HepG2 (cell line): ENCODE data around the gene R3HDM4. TPM values are rescaled to one million over a fixed set of nuclear protein-coding genes. Genes with fewer than 3 reads are reported as not detected.

Experiments used
- ATAC-seq: fragments of 200-7000 bp; cut with Tn5 transposase; 3 replicates; pipeline ENCODE4 v1.9.1; 2020; ENCODE audit warnings: mild to moderate bottlenecking, moderate library complexity
- BruUV-seq: library from RNA; stranded (reverse); fragments of 400-500 nt; replicated peaks from 2 replicates; lab custom pipeline; 2021; lab: Mats Ljungman, UMichigan
- CTCF ChIA-PET: fragments of 300-600 bp; formaldehyde crosslinking; extraction: SDS; loops from one replicate; lab custom pipeline; 2021; ENCODE audit warnings: low total read pairs, inconsistent platforms, low intra/inter-chr PET ratio; lab: Yijun Ruan, JAX
- POLR2A ChIA-PET: fragments of 350-600 bp; sonication (Branson Sonifier 250); formaldehyde crosslinking; loops from one replicate; lab custom pipeline; 2020; ENCODE audit warnings: antibody characterized with exemption, inconsistent platforms; lab: Yijun Ruan, JAX
- DNase-seq: peaks from one replicate; pipeline ENCODE4 v3.0.0-alpha.2; 2015; ENCODE audit warnings: low spot score
- FAIRE-seq: peaks from 3 replicates; lab custom pipeline; 2011; peaks lifted over from hg19 to GRCh38; lab: Jason Lieb, UNC
- H2AFZ ChIP-seq: one replicate; pipeline ENCODE4 v1.6.1; 2011; ENCODE audit warnings: low read length, inconsistent platforms
- H3K27ac ChIP-seq: fragments of 300-600 bp; 3 replicates; pipeline ENCODE4 v1.8.0; 2011; ENCODE audit warnings: mixed run types, mild to moderate bottlenecking, mixed read lengths, low read length, inconsistent platforms; ENCODE audit not compliant: insufficient read depth; ENCODE audit errors: extremely low read length
- H3K27me3 ChIP-seq, 2 experiments: fragments of 200-600 bp in 1 of 2; 2 replicates in 1 of 2; 3 replicates in 1 of 2; pipeline versions ENCODE4 v1.6.0 to v1.8.0; 2011; ENCODE audit warnings: low read length in 2 of 2, mild to moderate bottlenecking in 2 of 2, moderate library complexity in 2 of 2, inconsistent platforms in 1 of 2; ENCODE audit not compliant: insufficient read depth in 2 of 2, control insufficient read depth in 1 of 2
- H3K36me3 ChIP-seq, 2 experiments: fragments of 200-600 bp in 1 of 2; replicated peaks in 1 of 2; 2 replicates in 1 of 2; 3 replicates in 1 of 2; pipeline versions ENCODE4 v1.5.1 to v1.8.0; 2011; ENCODE audit warnings: low read length in 2 of 2, inconsistent platforms in 1 of 2; ENCODE audit not compliant: insufficient read depth in 2 of 2, control insufficient read depth in 1 of 2
- H3K4me1 ChIP-seq: 2 replicates; pipeline ENCODE4 v1.5.1; 2012; ENCODE audit warnings: low read length, inconsistent platforms; ENCODE audit not compliant: insufficient read depth
- H3K4me2 ChIP-seq: 2 replicates; pipeline ENCODE4 v1.6.0; 2011; ENCODE audit warnings: low read depth, low read length, inconsistent platforms
- H3K4me3 ChIP-seq, 3 experiments: fragments of 200-600 bp in 1 of 3; sonication (generic), shearing (Covaris generic) in 1 of 3; replicated peaks in 1 of 3; 2 replicates each; pipeline ENCODE4 v1.5.1; 2011 to 2016; ENCODE audit warnings: low read length in 3 of 3, inconsistent platforms in 2 of 3, low read depth in 2 of 3, mild to moderate bottlenecking in 2 of 3, control low read depth in 1 of 3, mixed read lengths in 1 of 3; ENCODE audit not compliant: insufficient read depth in 1 of 3
- H3K79me2 ChIP-seq: one replicate; pipeline ENCODE4 v1.6.1; 2011; ENCODE audit warnings: low read length, inconsistent platforms; ENCODE audit not compliant: insufficient read depth
- H3K9ac ChIP-seq: 2 replicates; pipeline ENCODE4 v1.6.0; 2011; ENCODE audit warnings: mild to moderate bottlenecking, low read depth, low read length, inconsistent platforms; ENCODE audit not compliant: insufficient read depth
- H3K9me3 ChIP-seq: 2 replicates; pipeline ENCODE4 v1.5.1; 2012; ENCODE audit warnings: mild to moderate bottlenecking, low read length
- H4K20me1 ChIP-seq: 2 replicates; pipeline ENCODE4 v1.6.0; 2011; ENCODE audit warnings: inconsistent platforms, mild to moderate bottlenecking, low read length, moderate library complexity; ENCODE audit not compliant: insufficient read depth
- AKAP8 ChIP-seq: sonication (generic); formaldehyde crosslinking; IDR thresholded peaks from 2 replicates; pipeline ENCODE4 v1.5.1; 2020; ENCODE audit warnings: mild to moderate bottlenecking, missing genetic modification reagents
- HMG20B ChIP-seq: conservative IDR thresholded peaks from 2 replicates; pipeline ENCODE4 v1.6.1; 2016; ENCODE audit warnings: missing genetic modification reagents, missing compliant biosample characterization
- HNRNPL ChIP-seq: fragments of 200-400 bp; formaldehyde crosslinking; IDR thresholded peaks from 2 replicates; pipeline ENCODE4 v1.6.1; 2017; ENCODE audit warnings: mild to moderate bottlenecking, low read depth, low read length
- RBM22 ChIP-seq: fragments of 200-400 bp; formaldehyde crosslinking; optimal IDR thresholded peaks from 2 replicates; pipeline ENCODE3; 2017; ENCODE audit warnings: mild to moderate bottlenecking, low read length, moderate library complexity
- SAP130 ChIP-seq: IDR thresholded peaks from 2 replicates; pipeline ENCODE4 v1.6.1; 2016; ENCODE audit warnings: low read depth
- ZNF3 ChIP-seq: IDR thresholded peaks from 2 replicates; pipeline ENCODE4 v1.7.0; 2017; ENCODE audit warnings: inconsistent platforms
- WGBS: methylation state at CpG from one replicate; pipeline ENCODE4 v1.1.6; 2017; ENCODE audit warnings: low lambda C conversion rate; 5-methylcytosine and 5-hydroxymethylcytosine counted together
- in situ Hi-C: cut with HindIII; loops from 2 replicates; pipeline ENCODE4 v1.10.0; 2017; ENCODE audit warnings: low pct_unique_long_range_greater_than_20kb; ENCODE audit not compliant: extremely low pct_ligation_motif_present
- intact Hi-C: fragments of 100-400 bp; cut with micrococcal nuclease; formaldehyde crosslinking; loops from one replicate; pipeline ENCODE4 v1.10.0; 2022; ENCODE audit not compliant: unreplicated experiment
- polyA plus RNA-seq, 8 experiments: library from polyadenylated mRNA; depleted of rRNA in 3 of 8; stranded (reverse) in 7 of 8; unstranded in 1 of 8; fragments of >200 nt; fragmentation: Illumina TruSeq in 4 of 8; extraction: Trizol in 4 of 8; gene quantifications; 2 replicates each; pipeline versions ENCODE4 v1.2.1 to v1.2.3, GENCODE V29; 2011 to 2016; ENCODE audit warnings: low read depth in 4 of 8, missing spikeins in 1 of 8, mixed read lengths in 1 of 8; ENCODE audit not compliant: insufficient read depth in 1 of 8
- total RNA-seq, 5 experiments: library from RNA; depleted of rRNA; stranded (reverse); fragments of >200 nt; fragmentation: Illumina TruSeq; extraction: Trizol; gene quantifications; 2 replicates each; pipeline ENCODE4 v1.2.3, GENCODE V29; 2016; ENCODE audit warnings: low read depth in 1 of 5
- TF ChIP-seq, protein P1 (sequence below): sonication (generic); formaldehyde crosslinking; IDR thresholded peaks from 2 replicates; pipeline ENCODE4 v1.4.0; 2020; ENCODE audit warnings: missing genetic modification reagents
- TF ChIP-seq, protein P2 (sequence below): sonication (generic); formaldehyde crosslinking; IDR thresholded peaks from 2 replicates; pipeline ENCODE4 v1.9.0; 2022; ENCODE audit warnings: low read depth, missing genetic modification reagents
- TF ChIP-seq, protein P3 (sequence below): sonication (generic); formaldehyde crosslinking; IDR thresholded peaks from 2 replicates; pipeline ENCODE4 v1.4.0; 2020; ENCODE audit warnings: low read depth, mild to moderate bottlenecking, missing genetic modification reagents

R3HDM4 gene
- total and polyA plus RNA-seq, 2 of the 13 experiments (the other 11 are each of a cell fraction or from before 2014, with no cell fraction given), result 26.2 to 26.9 TPM

DNA sequence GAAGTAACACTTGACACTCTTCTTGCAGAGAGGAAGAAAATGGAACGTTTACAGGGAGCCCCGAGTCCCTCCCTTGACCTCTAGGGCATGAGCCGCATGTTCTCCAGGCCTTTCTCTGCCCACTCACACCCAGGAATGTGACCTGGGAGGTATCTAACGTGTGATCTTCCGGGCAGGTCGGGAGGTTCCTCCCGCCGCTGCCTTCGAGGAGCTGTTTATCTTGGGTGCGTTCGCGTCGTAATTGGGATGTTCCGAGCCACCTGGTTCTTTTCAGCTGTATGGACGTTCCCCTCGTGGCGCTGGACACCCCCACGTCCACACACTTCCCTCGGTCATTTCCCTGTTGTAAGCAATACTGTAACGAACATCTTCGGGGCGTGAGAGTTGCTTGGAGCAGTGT, 26.4 kb upstream of the R3HDM4 start:
- POLR2A ChIA-PET, result interaction anchor here (1.1 to 3.5 kb wide), 3 partner anchors 12 to 45 kb away, joined by 3 to 18 read pairs (median 4); partner anchors contain the start of gene WDR18

DNA sequence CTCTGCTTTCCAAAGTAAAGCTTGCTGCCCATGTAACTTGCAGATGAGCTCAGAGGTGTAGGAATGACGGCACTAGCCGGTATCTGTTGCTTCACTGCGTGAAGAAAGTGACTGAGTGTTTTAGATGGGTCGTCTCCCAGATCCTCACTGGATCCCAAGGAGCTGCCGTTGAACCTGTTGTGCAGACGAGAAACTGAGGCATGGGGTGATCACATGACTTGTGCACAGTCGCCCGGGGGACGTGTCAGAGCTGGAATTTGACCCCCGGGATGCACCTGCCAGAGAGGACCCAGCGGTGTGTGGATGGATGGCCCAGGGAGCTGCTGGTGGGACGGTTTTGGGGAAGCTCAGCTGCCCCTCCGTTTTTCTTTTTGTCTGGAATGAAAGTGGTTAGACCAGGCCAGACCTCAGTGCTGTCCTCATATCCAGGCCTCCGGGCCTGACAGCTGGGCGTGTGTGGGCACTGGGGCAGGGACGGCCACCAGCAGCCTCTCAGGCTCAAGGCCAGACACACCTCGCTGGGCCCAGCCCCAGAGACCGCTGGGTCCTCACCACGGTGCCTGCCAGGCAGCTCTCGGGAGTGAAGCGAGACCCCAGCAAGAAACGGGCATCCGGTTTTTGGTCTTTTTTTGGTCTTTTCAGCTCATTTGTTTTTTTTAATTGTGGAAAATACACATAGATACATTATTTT, 25.4 kb upstream of the R3HDM4 start:
- FAIRE-seq, result no peak
- ChIA-PET CTCF (no interaction called here), POLR2A (interaction anchor here (0.7 to 3.5 kb wide), 5 partner anchors 11 to 46 kb away, joined by 3 to 18 read pairs (median 3); partner anchors contain the start of gene WDR18)
- H3K4me1 ChIP-seq, result peaks cover 60% of the 10 kb centered on the region
- H2AFZ ChIP-seq, result no peak overlapping the region
- in situ Hi-C loops, result no loop called here
- WGBS, result 93% methylated on average over 17 of the region's 23 CpGs
- no peak for ATAC-seq
- no peak overlapping the region for H3K9ac ChIP-seq
- H3K9me3 ChIP-seq, result no peaks in the 10 kb centered on the region
- peaks cover 64% of the 10 kb centered on the region; the same call in 1 of the 2 replicates for H4K20me1 ChIP-seq
- no TSS peak for BruUV-seq
- H3K4me3 ChIP-seq, result no peak overlapping the region
- H3K79me2 ChIP-seq, result peaks cover 83% of the 10 kb centered on the region
- H3K27me3 ChIP-seq, result no peaks in the 10 kb centered on the region
- H3K4me2 ChIP-seq, result no peak overlapping the region
- intact Hi-C loops, result no loop called here
- no peak for DNase-seq
- H3K27ac ChIP-seq, result no peak overlapping the region
- H3K36me3 ChIP-seq, result peaks cover 19 to 73% of the 10 kb centered on the region in 2 experiments
- TF ChIP-seq, protein P1, sequence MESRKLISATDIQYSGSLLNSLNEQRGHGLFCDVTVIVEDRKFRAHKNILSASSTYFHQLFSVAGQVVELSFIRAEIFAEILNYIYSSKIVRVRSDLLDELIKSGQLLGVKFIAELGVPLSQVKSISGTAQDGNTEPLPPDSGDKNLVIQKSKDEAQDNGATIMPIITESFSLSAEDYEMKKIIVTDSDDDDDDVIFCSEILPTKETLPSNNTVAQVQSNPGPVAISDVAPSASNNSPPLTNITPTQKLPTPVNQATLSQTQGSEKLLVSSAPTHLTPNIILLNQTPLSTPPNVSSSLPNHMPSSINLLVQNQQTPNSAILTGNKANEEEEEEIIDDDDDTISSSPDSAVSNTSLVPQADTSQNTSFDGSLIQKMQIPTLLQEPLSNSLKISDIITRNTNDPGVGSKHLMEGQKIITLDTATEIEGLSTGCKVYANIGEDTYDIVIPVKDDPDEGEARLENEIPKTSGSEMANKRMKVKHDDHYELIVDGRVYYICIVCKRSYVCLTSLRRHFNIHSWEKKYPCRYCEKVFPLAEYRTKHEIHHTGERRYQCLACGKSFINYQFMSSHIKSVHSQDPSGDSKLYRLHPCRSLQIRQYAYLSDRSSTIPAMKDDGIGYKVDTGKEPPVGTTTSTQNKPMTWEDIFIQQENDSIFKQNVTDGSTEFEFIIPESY (CRISPR knock-in tag), result peak; percentile 91
- TF ChIP-seq HMG20B (no peak), HNRNPL (peak; percentile 68; the same call in 1 of the 2 replicates), ZNF3 (CRISPR knock-in tag) (no peak)
- TF ChIP-seq, protein P2, sequence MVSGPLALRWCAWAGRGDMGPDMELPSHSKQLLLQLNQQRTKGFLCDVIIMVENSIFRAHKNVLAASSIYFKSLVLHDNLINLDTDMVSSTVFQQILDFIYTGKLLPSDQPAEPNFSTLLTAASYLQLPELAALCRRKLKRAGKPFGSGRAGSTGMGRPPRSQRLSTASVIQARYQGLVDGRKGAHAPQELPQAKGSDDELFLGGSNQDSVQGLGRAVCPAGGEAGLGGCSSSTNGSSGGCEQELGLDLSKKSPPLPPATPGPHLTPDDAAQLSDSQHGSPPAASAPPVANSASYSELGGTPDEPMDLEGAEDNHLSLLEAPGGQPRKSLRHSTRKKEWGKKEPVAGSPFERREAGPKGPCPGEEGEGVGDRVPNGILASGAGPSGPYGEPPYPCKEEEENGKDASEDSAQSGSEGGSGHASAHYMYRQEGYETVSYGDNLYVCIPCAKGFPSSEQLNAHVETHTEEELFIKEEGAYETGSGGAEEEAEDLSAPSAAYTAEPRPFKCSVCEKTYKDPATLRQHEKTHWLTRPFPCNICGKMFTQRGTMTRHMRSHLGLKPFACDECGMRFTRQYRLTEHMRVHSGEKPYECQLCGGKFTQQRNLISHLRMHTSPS (CRISPR knock-in tag), result peak; percentile 60; the same call in 1 of the 2 replicates

More for the DNA sequence above, 26.4 kb upstream of the R3HDM4 start:
- H3K27me3 ChIP-seq, result no peaks in the 10 kb centered on the region
- 93% methylated on average over 22 of the region's 22 CpGs for WGBS
- DNase-seq, result no peak
- in situ Hi-C loops, result no loop called here
- BruUV-seq, result no TSS peak
- CTCF ChIA-PET, result no interaction called here
- TF ChIP-seq AKAP8 (0 out of 2 replicates have a peak, but pooled peaks have one; percentile 63), RBM22 (peak; percentile 48), SAP130 (no peak)
- TF ChIP-seq, protein P3, sequence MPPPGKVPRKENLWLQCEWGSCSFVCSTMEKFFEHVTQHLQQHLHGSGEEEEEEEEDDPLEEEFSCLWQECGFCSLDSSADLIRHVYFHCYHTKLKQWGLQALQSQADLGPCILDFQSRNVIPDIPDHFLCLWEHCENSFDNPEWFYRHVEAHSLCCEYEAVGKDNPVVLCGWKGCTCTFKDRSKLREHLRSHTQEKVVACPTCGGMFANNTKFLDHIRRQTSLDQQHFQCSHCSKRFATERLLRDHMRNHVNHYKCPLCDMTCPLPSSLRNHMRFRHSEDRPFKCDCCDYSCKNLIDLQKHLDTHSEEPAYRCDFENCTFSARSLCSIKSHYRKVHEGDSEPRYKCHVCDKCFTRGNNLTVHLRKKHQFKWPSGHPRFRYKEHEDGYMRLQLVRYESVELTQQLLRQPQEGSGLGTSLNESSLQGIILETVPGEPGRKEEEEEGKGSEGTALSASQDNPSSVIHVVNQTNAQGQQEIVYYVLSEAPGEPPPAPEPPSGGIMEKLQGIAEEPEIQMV (CRISPR knock-in tag), result no peak
- TF ChIP-seq, all 625 proteins: peak for 2
- Histone ChIP-seq H3K79me2 (peaks cover 84% of the 10 kb centered on the region), H3K36me3 (peaks cover 22 to 74% of the 10 kb centered on the region in 2 experiments), H3K27ac (peak overlapping the region; percentile 8), H4K20me1 (peaks cover 71% of the 10 kb centered on the region; the same call in 1 of the 2 replicates), H2AFZ (no peak overlapping the region), H3K4me1 (peaks cover 53% of the 10 kb centered on the region), H3K4me2 (no peak overlapping the region), H3K9me3 (no peaks in the 10 kb centered on the region), H3K9ac (no peak overlapping the region), H3K4me3 (no peak overlapping the region; a peak in 1 of 6 replicates)
- ATAC-seq (no peak), FAIRE-seq (no peak)
- intact Hi-C loops, result no loop called here
